ENCODE data around the gene MTRF1L.

Gene MTRF1L

GRCh38 chr6:153002613-153003365, at the start of gene MTRF1L:
MTRF1L (minus strand) TSS chr6:153002709; CDS start chr6:153002685, 24 bp downstream.
- peak; percentile 96 for DNase-seq

- DNase-seq = no peak
These were observed 49.3 kb upstream of the MTRF1L start for GRCh38 chr6:153051801-153052200.

GRCh38 chr6:153048631-153049030, 46.1 kb upstream of the MTRF1L start:
- DNase-seq = no peak

DNA sequence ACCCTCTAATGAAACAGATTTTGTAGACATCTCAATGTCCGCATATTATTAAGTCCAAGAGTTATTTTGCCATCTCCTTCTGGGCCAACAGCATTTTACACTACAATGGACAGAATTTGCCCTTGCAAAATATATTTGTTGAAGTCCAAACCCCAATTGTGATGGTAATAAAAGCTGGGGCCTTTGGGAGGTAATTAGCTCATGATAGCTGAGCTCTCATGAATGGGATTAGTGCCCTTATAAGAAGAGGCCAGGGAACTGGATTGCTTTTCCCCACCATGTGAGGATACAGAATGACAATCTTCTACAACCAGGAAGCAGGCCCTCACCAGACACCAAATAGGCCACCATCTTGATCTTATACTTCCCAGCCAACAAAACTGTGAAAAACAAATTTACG, 44.9 kb upstream of the MTRF1L start:
- no peak for DNase-seq

GRCh38 chr6:153045271-153045670, 42.8 kb upstream of the MTRF1L start:
- peak; percentile 12 for DNase-seq

GRCh38 chr6:153044295-153044694, 41.8 kb upstream of the MTRF1L start:
- peak; percentile 5 for DNase-seq

DNA sequence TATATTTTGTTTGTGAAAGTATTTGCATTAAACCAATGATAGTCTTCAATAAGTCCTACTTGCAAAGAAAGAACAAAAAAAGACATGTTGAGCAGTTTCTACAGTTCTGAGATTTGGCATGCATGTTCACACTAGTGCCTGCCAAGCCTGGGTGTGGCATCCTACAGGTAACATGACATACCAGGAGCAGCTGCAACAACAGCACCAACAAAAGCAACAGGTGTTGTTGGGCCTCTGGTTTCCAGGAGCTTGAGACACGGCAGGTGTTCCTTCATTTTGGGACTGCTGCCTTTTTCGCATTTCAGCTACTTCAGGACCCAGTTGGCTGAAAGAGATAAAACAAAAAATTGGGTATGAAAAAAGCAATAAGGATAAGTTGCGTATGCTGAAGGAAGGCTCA, 41.2 kb upstream of the MTRF1L start:
- peak; percentile 64 for DNase-seq

DNA sequence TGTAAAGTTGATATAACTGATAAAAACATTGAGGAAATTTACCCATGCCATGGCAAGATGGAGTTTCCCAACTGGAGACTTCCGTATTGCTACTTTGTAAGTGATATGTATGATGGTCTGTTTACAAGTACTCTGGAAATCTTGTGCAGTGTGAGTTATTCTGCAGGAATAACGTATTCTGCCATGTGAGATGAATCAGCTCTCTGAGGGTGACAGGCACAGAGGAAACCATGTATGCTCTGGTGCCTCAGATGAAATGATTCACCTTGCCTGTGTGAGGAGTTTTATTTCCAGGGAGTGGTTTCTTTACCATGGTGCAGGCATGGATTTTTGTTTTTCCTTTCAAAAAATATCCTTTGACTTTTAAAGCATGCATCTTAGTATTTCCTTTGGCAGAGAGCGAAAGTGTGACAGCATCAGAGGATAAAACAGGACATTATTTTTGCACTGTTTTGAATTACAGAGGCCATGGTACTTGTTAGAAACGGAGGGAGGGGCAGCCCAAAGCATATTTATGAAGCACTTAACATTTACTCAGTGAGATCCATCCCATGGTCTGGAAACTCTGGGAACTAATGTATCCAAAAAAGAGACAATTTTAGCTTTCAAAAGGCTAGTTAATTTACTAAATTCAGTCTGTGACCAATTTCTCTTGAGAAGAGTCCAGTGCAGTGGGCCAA, 36.0 kb upstream of the MTRF1L start:
- DNase-seq = no peak

DNA sequence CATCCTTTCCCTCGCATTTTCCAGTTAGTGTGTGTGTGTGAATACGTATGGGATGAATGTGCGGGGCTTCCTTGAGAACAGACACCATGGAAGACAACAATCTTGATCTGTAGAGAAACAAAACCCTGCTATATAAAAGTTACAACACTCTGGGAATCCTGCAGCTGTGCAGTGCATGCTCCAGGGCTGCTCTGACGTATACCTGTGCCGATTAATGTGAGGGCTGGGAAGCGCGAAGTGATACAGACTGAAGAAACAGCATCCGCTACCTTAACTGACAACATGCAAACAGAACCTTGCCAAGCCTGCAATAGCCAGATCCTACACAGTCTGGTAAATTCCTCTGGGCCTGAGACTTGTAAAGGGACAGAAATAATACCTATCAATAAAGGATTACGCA, 31.6 kb upstream of the MTRF1L start:
- no peak for DNase-seq

GRCh38 chr6:153032255-153032882, 29.9 kb upstream of the MTRF1L start:
- peak; percentile 27 for DNase-seq

DNA sequence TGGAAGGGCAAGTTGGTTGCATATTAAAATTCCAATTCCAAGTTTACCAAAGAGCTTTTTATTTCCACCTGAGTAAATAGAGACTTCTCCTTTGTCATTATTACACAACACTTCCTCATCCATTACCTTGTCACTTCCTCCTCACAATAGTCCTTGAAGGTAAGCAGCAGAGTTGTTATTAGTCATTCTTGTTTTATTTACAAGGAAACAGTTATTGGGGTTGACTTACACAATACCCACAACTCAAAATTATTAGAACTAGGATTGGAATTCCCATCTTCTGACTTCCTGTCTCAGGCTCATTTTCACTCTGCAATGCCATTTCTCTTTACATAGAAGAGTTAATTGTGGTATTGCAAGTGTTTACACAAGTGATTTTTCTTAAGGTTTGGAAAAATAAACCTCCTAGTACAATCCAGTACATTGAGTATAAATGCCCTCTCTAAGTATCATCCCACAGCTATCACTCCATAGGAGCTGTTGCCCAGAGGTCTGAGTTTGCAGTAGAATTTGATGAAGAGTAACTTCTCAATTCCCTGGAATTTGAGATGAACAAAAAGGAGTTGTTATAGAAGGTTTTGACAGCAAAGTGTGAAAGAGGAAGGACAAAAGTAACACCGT, 28.9 kb upstream of the MTRF1L start:
- DNase-seq = no peak

- no peak for DNase-seq
These were observed 26.5 kb upstream of the MTRF1L start for GRCh38 chr6:153028963-153029362.

DNA sequence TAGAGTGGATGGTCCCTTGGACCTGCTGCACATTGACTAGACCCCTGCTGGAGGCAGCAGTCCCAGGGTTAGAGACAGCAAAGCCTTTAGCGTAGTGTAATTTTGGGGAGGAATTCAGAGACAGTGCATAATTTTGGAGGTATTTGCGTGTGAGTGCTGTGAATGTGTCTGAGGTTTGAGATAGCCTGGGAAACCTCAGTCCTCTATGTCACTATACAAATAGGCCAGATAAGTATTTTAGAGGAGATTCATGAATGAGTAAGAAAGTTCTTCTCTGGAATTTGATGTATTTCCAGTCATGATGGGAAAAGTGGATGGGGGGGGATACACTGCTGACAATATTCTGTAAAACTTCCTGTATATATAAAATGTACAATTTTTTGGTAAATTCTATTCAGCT, 25.8 kb upstream of the MTRF1L start:
- DNase-seq = no peak

DNA sequence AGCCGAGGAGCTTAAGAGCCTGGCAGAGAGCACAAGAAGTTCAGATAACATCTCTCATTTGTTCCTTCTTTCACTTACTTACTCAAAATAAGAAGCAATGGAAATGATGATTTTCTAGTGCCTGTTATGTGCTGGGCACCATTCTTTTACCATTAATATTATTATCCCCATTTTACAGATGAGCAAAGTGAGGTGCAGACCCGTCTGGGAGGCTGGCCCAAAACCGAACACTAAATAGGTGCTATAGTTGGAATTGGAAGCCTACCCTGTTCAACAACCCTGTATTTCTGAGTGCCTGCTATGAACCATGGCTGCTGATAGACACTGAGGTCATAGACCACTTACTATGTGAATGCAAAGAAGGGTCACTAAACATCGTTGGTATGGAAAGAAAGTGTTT, 25.0 kb upstream of the MTRF1L start:
- DNase-seq = no peak

DNA sequence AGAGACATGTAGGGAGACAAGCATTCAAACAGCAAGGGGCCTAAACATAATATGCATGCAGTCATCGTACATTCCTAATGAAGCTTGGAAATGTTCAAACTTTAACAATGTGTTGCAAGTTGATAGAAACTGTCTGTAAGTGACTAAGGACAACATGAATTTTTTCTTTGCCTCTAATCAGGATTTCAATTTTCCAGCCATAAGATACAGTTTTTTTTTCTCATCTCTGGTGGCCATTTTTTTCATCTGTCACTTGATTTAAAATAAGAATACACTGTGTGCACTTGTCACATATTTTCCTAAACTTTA, 22.2 kb upstream of the MTRF1L start:
- no peak for DNase-seq

GRCh38 chr6:153023977-153024708, 21.6 kb upstream of the MTRF1L start:
- peak; percentile 36 for DNase-seq

DNA sequence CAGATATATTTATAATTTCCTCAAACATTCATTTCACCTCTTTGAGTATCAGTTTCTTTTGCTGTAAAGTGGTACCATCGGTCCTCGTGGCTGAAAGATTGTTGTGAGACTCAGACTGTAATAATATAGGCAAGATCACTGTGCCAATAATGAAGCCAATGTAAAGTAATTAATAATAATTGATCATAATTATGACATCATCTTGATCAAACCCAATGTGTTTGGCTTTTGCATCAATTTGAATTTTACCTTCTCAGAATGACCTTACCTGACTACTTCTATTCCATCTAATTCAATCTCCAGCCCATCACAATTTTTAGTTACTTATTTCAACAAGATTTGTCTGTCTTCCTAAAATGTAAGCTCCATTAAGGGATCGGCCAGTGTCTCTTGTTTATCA, 15.8 kb upstream of the MTRF1L start:
- no peak for DNase-seq

GRCh38 chr6:153016846-153017245, 14.3 kb upstream of the MTRF1L start:
- DNase-seq = no peak

DNA sequence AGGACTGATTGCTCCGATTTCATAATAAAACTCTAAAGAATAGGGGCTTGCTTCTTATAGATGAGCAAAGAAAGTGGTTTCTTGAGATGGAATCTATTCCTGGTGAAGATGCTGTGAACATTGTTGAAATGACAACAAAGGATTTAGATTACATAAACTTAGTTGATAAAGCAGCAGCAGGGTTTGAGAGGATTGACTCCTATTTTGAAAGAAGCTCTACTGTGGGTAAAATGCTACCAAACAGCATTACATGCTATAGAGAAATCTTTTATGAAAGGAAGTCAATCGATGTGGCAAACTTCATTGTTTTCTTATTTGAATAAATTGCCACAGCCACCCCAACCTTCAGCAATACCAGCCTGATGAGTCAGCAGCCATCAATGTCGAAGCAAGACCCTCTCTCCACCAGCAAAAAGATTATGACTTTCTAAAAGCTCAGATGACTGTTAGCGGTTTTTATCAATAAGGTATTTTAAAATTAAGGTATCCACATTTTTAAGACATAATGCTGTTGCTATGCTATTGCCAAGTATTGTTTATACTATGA, 12.7 kb upstream of the MTRF1L start:
- no peak for DNase-seq

- no peak for DNase-seq
These were observed 10.9 kb upstream of the MTRF1L start for GRCh38 chr6:153013438-153013837.

DNA sequence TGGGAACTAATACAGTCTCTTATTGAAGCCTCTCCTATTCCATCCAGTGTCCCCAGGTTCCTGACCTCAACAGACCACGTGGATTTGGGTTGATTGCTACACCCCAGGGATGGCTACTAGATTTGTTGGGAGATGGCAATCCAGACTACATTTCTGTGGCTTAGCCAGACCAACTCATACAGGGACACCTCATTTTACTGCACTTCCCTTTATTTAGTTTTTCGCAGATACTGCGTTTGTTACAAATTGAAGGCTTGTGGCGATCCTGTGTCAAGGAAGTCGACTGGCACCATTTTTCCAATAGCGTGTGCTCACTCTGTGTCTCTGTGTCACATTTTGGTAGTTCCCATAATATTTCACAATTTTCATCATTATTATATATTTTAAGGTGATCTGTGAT, 10.3 kb upstream of the MTRF1L start:
- no peak for DNase-seq

DNA sequence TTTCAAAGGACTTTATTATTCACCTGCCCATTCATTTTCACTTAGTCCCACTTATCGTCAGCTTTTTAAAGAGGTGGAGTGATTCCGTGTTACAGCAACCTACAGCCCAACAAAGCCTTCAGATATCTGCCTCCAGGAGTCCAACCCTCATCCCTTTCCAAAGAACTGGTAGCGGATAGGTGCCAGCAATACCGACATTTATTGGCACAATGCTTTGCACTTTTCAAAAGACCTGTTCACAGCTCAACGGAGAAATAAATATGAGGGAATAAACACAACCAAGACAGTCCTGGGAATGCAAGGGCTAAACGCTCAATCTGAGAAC, 819 bp upstream of the MTRF1L start:
- no peak for DNase-seq
